Heart right ventricle (tissue), 16 donors: ENCODE measurements around the gene NOL9. TPM values are rescaled to one million over a fixed set of nuclear protein-coding genes. Genes with fewer than 3 reads are reported as not detected.

Experiments used
- ATAC-seq, 8 donors: fragments of 200-7000 bp; cut with Tn5 transposase; one replicate each; pipeline ENCODE4 v1.9.1; 2020; ENCODE audit warnings: mild to moderate bottlenecking in 8 of 8, moderate library complexity in 8 of 8, moderate number of reproducible peaks in 1 of 8
- DNase-seq, 2 donors: peaks; one replicate each; pipeline ENCODE4 v3.0.0-alpha.2; 2020
- H3K27ac ChIP-seq, 10 donors: fragments of 200-600 bp; sonication (generic) in 2 of 10; one replicate each; pipeline versions ENCODE4 v1.5.0 to v1.8.0; 2020 to 2022; ENCODE audit warnings: mild to moderate bottlenecking in 3 of 10
- H3K27me3 ChIP-seq, 7 donors: fragments of 200-600 bp; one replicate each; pipeline ENCODE4 v1.8.0; 2021 to 2022; ENCODE audit warnings: mild to moderate bottlenecking in 2 of 7
- H3K36me3 ChIP-seq, 9 donors: fragments of 200-600 bp; sonication (generic) in 1 of 9; one replicate each; pipeline versions ENCODE4 v1.5.0 to v1.8.0; 2020 to 2022; ENCODE audit warnings: mild to moderate bottlenecking in 2 of 9
- H3K4me1 ChIP-seq, 9 donors: fragments of 200-600 bp; sonication (generic) in 1 of 9; one replicate each; pipeline versions ENCODE4 v1.5.0 to v1.8.0; 2020 to 2022; ENCODE audit warnings: mild to moderate bottlenecking in 4 of 9
- H3K4me3 ChIP-seq, 10 donors: fragments of 200-600 bp; sonication (generic) in 2 of 10; one replicate each; pipeline versions ENCODE4 v1.5.0 to v1.8.0; 2020 to 2022; ENCODE audit warnings: mild to moderate bottlenecking in 7 of 10, moderate library complexity in 2 of 10
- H3K9me3 ChIP-seq, 11 donors: fragments of 200-600 bp in 10 of 11; sonication (generic) in 2 of 11; one replicate each; pipeline versions ENCODE4 v1.5.0 to v1.8.0; 2013 to 2022; ENCODE audit warnings: mild to moderate bottlenecking in 2 of 11, control low read depth in 1 of 11, moderate library complexity in 1 of 11
- CTCF ChIP-seq, 9 donors: fragments of 200-600 bp; sonication (generic) in 2 of 9; IDR thresholded peaks; one replicate each; pipeline versions ENCODE4 v1.5.0 to v1.8.0; 2021 to 2022; ENCODE audit warnings: antibody characterized with exemption in 9 of 9, mild to moderate bottlenecking in 5 of 9, moderate library complexity in 1 of 9
- WGBS, 2 donors: extraction: QIAGEN DNeasy Blood & Tissue Kit; methylation state at CpG; one replicate each; pipeline ENCODE4 v1.1.7; 2013; ENCODE audit warnings: inconsistent platforms in 1 of 2; 5-methylcytosine and 5-hydroxymethylcytosine counted together
- intact Hi-C, 10 donors: fragments of 100-400 bp; cut with DNase I; formaldehyde crosslinking; loops; one replicate each; pipeline versions ENCODE4 v1.11.1 to v1.14.2; 2022
- polyA plus RNA-seq, 2 donors: library from polyadenylated mRNA; stranded (reverse); fragments of 200-250 nt; gene quantifications; one replicate each; pipeline ENCODE4 v1.2.3, GENCODE V29; 2013
- total RNA-seq, 10 donors: library from RNA; stranded (reverse); fragmentation: NEBNext Ultra II Directional in 3 of 10; extraction: Animal tissue kit (Norgen Biotek cat#: 25700) in 3 of 10; gene quantifications; one replicate each; pipeline versions ENCODE4 v1.2.1 to v1.2.4, GENCODE V29; 2021 to 2023
- donor health status: Arrhythmogenic right ventricular cardiomyopathy.
- donor health status: ischemic (EF 13 %, LVEDD 7.1; RV severe dilation, severe dysfunction).
- donor health status: healthy with polysubstance abuse.
- donor health status: DM: no; HTN: yes; CAD: no.
- donor health status: DM: no; HTN: no; CAD: no.
- donor health status: ischemic (EF 25% LVEDD 6.9; RV normal size, moderate dysfunction).
- donor health status: ischemic (EF 25% LVEDD 5.7; RV mildly dilated, moderate dysfunction).
- donor health status: healthy.
- donor health status: DM: yes; HTN: yes; CAD: no.
- donor health status: Ischemic cardiomyopathy.
- donor health status: ischemic (EF 35%, LVEDD 5.7; RV mildly dilated, moderate dysfunction).
- donor health status: nonischemic (EF 11% LVEDD 7.7; RV severe dilation, severe dysfunction).
- donor health status: DM: yes; HTN: yes; CAD: no.
- donor health status: PGD.
- donor health status: ischemic (EF 29% LVEDD 5.4; RV normal size, mild dysfunction).
- donor health status: nonischemic (EF 23%, LVEDD 6.1; RV moderate dilation, normal function).

The NOL9 gene
- total and polyA plus RNA-seq, 12 donors = 3.0 to 19.3 (median 15.1) TPM

- H3K4me1 ChIP-seq = peaks cover 9 to 64% (median 51%) of the 10 kb centered on the region in 9 donors
Measured at GRCh38 chr1:6486433-6487011, 67.8 kb downstream of the NOL9 start.

GRCh38 chr1:6485168-6486101, 68.9 kb downstream of the NOL9 start:
- ATAC-seq (peak; percentile 10 to 61 (median 30)), DNase-seq (no peak)
- intact Hi-C loops = loop anchor here (1.0 to 10.0 kb wide), 10 partner anchors 37 to 162 kb away; partner anchors contain the start of gene NOL9 (in 1 of the 10)
- Histone ChIP-seq H3K27me3 (peaks cover 0 to 44% (median 5%) of the 10 kb centered on the region in 7 donors), H3K36me3 (peaks cover 0 to 11% (median 0%) of the 10 kb centered on the region in 9 donors), H3K27ac (peak overlapping the region; percentile 75 to 93 (median 86)), H3K4me1 (peaks cover 4 to 54% (median 41%) of the 10 kb centered on the region in 9 donors), H3K9me3 (no peaks in the 10 kb centered on the region), H3K4me3 (peak overlapping the region; percentile 26 to 77 (median 64))
- 1 to 3% methylated on average over 70 to 79 of the region's 80 CpGs for WGBS, 2 donors
- TF ChIP-seq CTCF (IDR thresholded peaks at IDR 0.05) = no peak

More at GRCh38 chr1:6486433-6487011, 67.8 kb downstream of the NOL9 start:
- Histone ChIP-seq H3K36me3 (peaks cover 0 to 11% (median 0%) of the 10 kb centered on the region in 9 donors), H3K27ac (peak overlapping the region in 6 of 10 donors; percentile 75 to 93 (median 84)), H3K27me3 (peaks cover 0 to 48% (median 5%) of the 10 kb centered on the region in 7 donors), H3K4me3 (peak overlapping the region in 7 of 10 donors; percentile 49 to 77 (median 68)), H3K9me3 (no peaks in the 10 kb centered on the region)
- 3 to 7% methylated on average over 15 of the region's 15 CpGs for WGBS, 2 donors
- DNase-seq (peak; percentile 87 to 88), ATAC-seq (peak; percentile 57 to 84 (median 72))
- peak; percentile 88 to 93 (median 90) for TF ChIP-seq CTCF (IDR thresholded peaks at IDR 0.05)
- intact Hi-C loops = loop anchor here in 9 of 10 donors (1.0 to 10.0 kb wide), 10 partner anchors 36 to 161 kb away; partner anchors contain the start of gene NOL9 (in 1 of the 9)

- peak in 7 of 8 donors; percentile 3 to 38 (median 22) for ATAC-seq
- H3K36me3 ChIP-seq = peaks cover 0 to 11% (median 0%) of the 10 kb centered on the region in 9 donors
- peaks cover 0 to 37% (median 5%) of the 10 kb centered on the region in 7 donors for H3K27me3 ChIP-seq
- no peak for DNase-seq
- peaks cover 4 to 48% (median 35%) of the 10 kb centered on the region in 9 donors for H3K4me1 ChIP-seq
- intact Hi-C loops = loop anchor here in 8 of 10 donors (2.0 to 10.0 kb wide), 7 partner anchors 38 to 163 kb away; no protein-coding TSS in a partner anchor
- peak overlapping the region; percentile 26 to 77 (median 64) for H3K4me3 ChIP-seq
- no peaks in the 10 kb centered on the region for H3K9me3 ChIP-seq
- TF ChIP-seq CTCF (IDR thresholded peaks at IDR 0.05) = no peak
- H3K27ac ChIP-seq = peak overlapping the region; percentile 75 to 93 (median 86)
- 19 to 37% methylated on average over 13 of the region's 13 CpGs for WGBS, 2 donors
Measured at GRCh38 chr1:6484826-6485167, 69.5 kb downstream of the NOL9 start.

GRCh38 chr1:6483761-6484117, 70.6 kb downstream of the NOL9 start:
- DNase-seq (no peak), ATAC-seq (no peak)
- H3K36me3 ChIP-seq = peaks cover 0 to 11% (median 0%) of the 10 kb centered on the region in 9 donors
- H3K27me3 ChIP-seq = peaks cover 0 to 34% (median 5%) of the 10 kb centered on the region in 7 donors
- H3K27ac ChIP-seq = peak overlapping the region in 1 of 10 donors; percentile 93
- no peaks in the 10 kb centered on the region for H3K9me3 ChIP-seq
- 92 to 95% methylated on average over 7 of the region's 7 CpGs for WGBS, 2 donors
- intact Hi-C loops = loop anchor here in 4 of 10 donors (2.0 to 10.0 kb wide), 4 partner anchors 41 to 161 kb away; no protein-coding TSS in a partner anchor
- peaks cover 4 to 37% (median 25%) of the 10 kb centered on the region in 9 donors for H3K4me1 ChIP-seq
- peak overlapping the region in 1 of 10 donors; percentile 77 for H3K4me3 ChIP-seq
- TF ChIP-seq CTCF (IDR thresholded peaks at IDR 0.05) = no peak
